Endothelial cell of umbilical vein (primary cell): ENCODE results near the gene SETD6. TPM values are rescaled to one million over a fixed set of nuclear protein-coding genes. Genes with fewer than 3 reads are reported as not detected.

Source experiments
- BruUV-seq: library from RNA; stranded (reverse); fragments of 400-500 nt; replicated peaks from 2 replicates; lab custom pipeline; 2021; lab: Mats Ljungman, UMichigan
- CTCF ChIA-PET: fragments of 300-600, 350-600 bp; sonication (Branson Sonifier 250); formaldehyde crosslinking; loops from one replicate; lab custom pipeline; 2021; ENCODE audit warnings: antibody characterized with exemption, inconsistent platforms; lab: Charles Lee
- POLR2A ChIA-PET: fragments of 300-600, 350-600 bp; sonication (Branson Sonifier 250); formaldehyde crosslinking; loops from one replicate; lab custom pipeline; 2021; ENCODE audit warnings: antibody characterized with exemption, inconsistent platforms; lab: Charles Lee
- DNase-seq: peaks from one replicate; pipeline ENCODE4 v3.0.0-alpha.2; 2011; ENCODE audit warnings: low read depth, low spot score
- FAIRE-seq: peaks from 2 replicates; lab custom pipeline; 2011; peaks lifted over from hg19 to GRCh38; lab: Jason Lieb, UNC
- H2AFZ ChIP-seq: 2 replicates; pipeline ENCODE4 v1.6.0; 2012; ENCODE audit warnings: low read depth, low read length, control low read depth, inconsistent platforms
- H3K27ac ChIP-seq: 2 replicates; pipeline ENCODE4 v1.5.1; 2011; ENCODE audit warnings: low read depth, mild to moderate bottlenecking, control low read depth, low read length, moderate library complexity; ENCODE audit not compliant: insufficient read depth
- H3K27me3 ChIP-seq, 2 experiments: 2 replicates each; pipeline versions ENCODE4 v1.6.0 to v1.6.1; 2011; ENCODE audit warnings: low read length in 2 of 2, mixed read lengths in 1 of 2; ENCODE audit not compliant: control insufficient read depth in 2 of 2, insufficient read depth in 2 of 2
- H3K36me3 ChIP-seq, 2 experiments: 2 replicates in 1 of 2; 3 replicates in 1 of 2; pipeline ENCODE4 v1.5.1; 2011; ENCODE audit warnings: low read length in 2 of 2, mild to moderate bottlenecking in 1 of 2, moderate library complexity in 1 of 2; ENCODE audit not compliant: control insufficient read depth in 2 of 2, insufficient read depth in 2 of 2; ENCODE audit errors: extremely low read depth in 1 of 2
- H3K4me1 ChIP-seq: 3 replicates; pipeline ENCODE4 v1.5.1; 2011; ENCODE audit warnings: mild to moderate bottlenecking, low read length; ENCODE audit not compliant: control insufficient read depth, insufficient read depth; ENCODE audit errors: extremely low read depth
- H3K4me2 ChIP-seq: 2 replicates; pipeline ENCODE4 v1.6.1; 2011; ENCODE audit warnings: low read length, control low read depth, mixed read lengths; ENCODE audit not compliant: insufficient read depth
- H3K4me3 ChIP-seq, 3 experiments: fragments of 200-600 bp in 1 of 3; sonication (generic), shearing (Covaris generic) in 1 of 3; replicated peaks in 1 of 3; 2 replicates each; pipeline ENCODE4 v1.5.1; 2011 to 2016; ENCODE audit warnings: control low read depth in 3 of 3, low read length in 3 of 3, mild to moderate bottlenecking in 2 of 3, inconsistent platforms in 1 of 3, low read depth in 1 of 3, moderate library complexity in 1 of 3; ENCODE audit not compliant: insufficient read depth in 1 of 3
- H3K79me2 ChIP-seq: 2 replicates; pipeline ENCODE4 v1.6.0; 2012; ENCODE audit warnings: low read length, inconsistent platforms; ENCODE audit not compliant: control insufficient read depth, insufficient read depth
- H3K9ac ChIP-seq: replicated peaks from 2 replicates; pipeline ENCODE3; 2011; ENCODE audit warnings: low read length, control low read depth; ENCODE audit not compliant: insufficient read depth; ENCODE audit errors: extremely low read depth
- H3K9me1 ChIP-seq: replicated peaks from 3 replicates; pipeline ENCODE4 v1.6.0; 2011; ENCODE audit warnings: mild to moderate bottlenecking, low read length; ENCODE audit not compliant: control insufficient read depth, insufficient read depth; ENCODE audit errors: extremely low read depth
- H3K9me3 ChIP-seq: replicated peaks from 2 replicates; pipeline ENCODE4 v1.5.1; 2012; ENCODE audit warnings: low read length, inconsistent platforms; ENCODE audit not compliant: control insufficient read depth, insufficient read depth
- H4K20me1 ChIP-seq: replicated peaks from 2 replicates; pipeline ENCODE3; 2011; ENCODE audit warnings: mild to moderate bottlenecking, low read length; ENCODE audit not compliant: control insufficient read depth, insufficient read depth; ENCODE audit errors: extremely low read depth
- CTCF ChIP-seq, 2 donors: IDR thresholded peaks; 1 replicate in 1 of 2; 2 replicates in 1 of 2; pipeline ENCODE4 v1.5.1; 2011; ENCODE audit warnings: low read length in 2 of 2, mild to moderate bottlenecking in 2 of 2, moderate library complexity in 2 of 2, control low read depth in 1 of 2, inconsistent platforms in 1 of 2, low read depth in 1 of 2; ENCODE audit not compliant: insufficient read depth in 1 of 2; ENCODE audit errors: extremely low read depth in 1 of 2
- FOS ChIP-seq: IDR thresholded peaks from 2 replicates; pipeline ENCODE4 v1.6.1; 2011; ENCODE audit warnings: mild to moderate bottlenecking, low read length, moderate library complexity, borderline replicate concordance; ENCODE audit not compliant: insufficient read depth
- JUN ChIP-seq: IDR thresholded peaks from 2 replicates; pipeline ENCODE4 v1.6.1; 2011; ENCODE audit warnings: borderline replicate concordance, low read depth; ENCODE audit not compliant: insufficient read length, insufficient read depth
- MAX ChIP-seq: IDR thresholded peaks from 2 replicates; pipeline ENCODE4 v1.6.1; 2011; ENCODE audit not compliant: insufficient read depth, insufficient read length
- MYC ChIP-seq: IDR thresholded peaks from one replicate; pipeline ENCODE4 v1.6.1; 2011; ENCODE audit warnings: mild to moderate bottlenecking, low read depth, low read length
- dilution Hi-C: fragments of 300-500 bp; cut with MboI; formaldehyde crosslinking; loops from one replicate; pipeline ENCODE4 v1.15.0; 2019; ENCODE audit warnings: low sequenced_read_pairs; ENCODE audit not compliant: extremely low pct_ligation_motif_present
- intact Hi-C: fragments of 100-400 bp; cut with micrococcal nuclease; formaldehyde crosslinking; loops from one replicate; pipeline ENCODE4 v1.10.0; 2022
- polyA plus RNA-seq, 4 experiments: library from polyadenylated mRNA; depleted of rRNA in 3 of 4; stranded (reverse) in 3 of 4; unstranded in 1 of 4; fragments of >200 nt; gene quantifications; 2 replicates each; pipeline versions ENCODE4 v1.2.1 to v1.2.3, GENCODE V29; 2011 to 2012; ENCODE audit warnings: missing spikeins in 1 of 4
- total RNA-seq: library from RNA; stranded (reverse); gene quantifications from 2 replicates; pipeline ENCODE4 v1.2.3, GENCODE V29; 2021

Gene SETD6
- total and polyA plus RNA-seq, 2 donors (not counting 3 experiments of a cell fraction or from before 2014, with no cell fraction given): 10.2 to 16.4 TPM

- peaks cover 30 to 51% of the 10 kb centered on the region in 2 experiments for H3K36me3 ChIP-seq
- FAIRE-seq: no peak
- no peak overlapping the region for H3K27ac ChIP-seq
These were observed 41.4 kb downstream of the SETD6 start for GRCh38 chr16:58556678-58557077.

More at GRCh38 chr16:58556678-58557077, 41.4 kb downstream of the SETD6 start:
- Histone ChIP-seq H3K4me3 (no peak overlapping the region), H3K9ac (no peak overlapping the region), H3K4me2 (no peak overlapping the region), H3K27me3 (no peaks in the 10 kb centered on the region), H2AFZ (no peak overlapping the region), H3K4me1 (no peaks in the 10 kb centered on the region), H4K20me1 (peaks cover 5% of the 10 kb centered on the region), H3K9me1 (no peaks in the 10 kb centered on the region), H3K79me2 (peaks cover 9% of the 10 kb centered on the region), H3K9me3 (no peaks in the 10 kb centered on the region)
- TF ChIP-seq MAX (no peak), FOS (no peak), CTCF (IDR thresholded peaks at IDR 0.05; ENCODE audit: extremely low read depth in 1 of 2, insufficient read depth in 1 of 2, low read depth in 1 of 2, low read length in 2 of 2) (no peak), MYC (no peak), JUN (no peak)
- no TSS peak for BruUV-seq
- POLR2A ChIA-PET: no interaction called here
- CTCF ChIA-PET: interaction anchor here (1.5 kb wide), 1 partner anchor 38 kb away, joined by 3 read pairs; no protein-coding TSS in a partner anchor
- DNase-seq: no peak
- intact Hi-C loops: no loop called here
- dilution Hi-C loops: no loop called here
